ENCODE results near the gene DAB2IP. TPM values are rescaled to one million over a fixed set of nuclear protein-coding genes. Genes with fewer than 3 reads are reported as not detected.
"Not testable (repeated sequence)": the region's sequence is repeated elsewhere in the genome, so short reads cannot be mapped to it uniquely, and the experiment has no call there.

The DAB2IP gene
- total RNA-seq, 1 experiment from 2014 or later, result 56.3 TPM

GRCh38 chr9:121738968-121739367, 87.5 kb downstream of the DAB2IP start:
- Mint-ChIP-seq H3K27me3 (ENCODE audit: unreplicated experiment) (no peaks in the 10 kb centered on the region), H3K9me3 (ENCODE audit: low read depth, unreplicated experiment) (no peaks in the 10 kb centered on the region), H3K4me3 (ENCODE audit: low read depth, unreplicated experiment) (peak overlapping the region; percentile 85), H3K36me3 (ENCODE audit: insufficient read depth, unreplicated experiment) (peaks cover 42% of the 10 kb centered on the region), H3K27ac (ENCODE audit: unreplicated experiment) (peak overlapping the region; percentile 54), H3K4me1 (ENCODE audit: low read depth, unreplicated experiment) (peaks cover 51% of the 10 kb centered on the region)
- intact Hi-C loops (cut with micrococcal nuclease; ENCODE audit: unreplicated experiment), result loop anchor here (5.0 kb wide), 1 partner anchor 37 kb away; no protein-coding TSS in a partner anchor
- no peak for TF ChIP-seq CTCF (IDR thresholded peaks at IDR 0.05; ENCODE audit: unreplicated experiment)
- no TSS peak for BruUV-seq (replicated peaks)
- CTCF ChIA-PET, result no interaction called here
- DNase-seq, result no peak

GRCh38 chr9:121739971-121740370, 88.5 kb downstream of the DAB2IP start:
- intact Hi-C loops (cut with micrococcal nuclease; ENCODE audit: unreplicated experiment), result loop anchor here (5.0 kb wide), 2 partner anchors 38 to 237 kb away; no protein-coding TSS in a partner anchor
- Mint-ChIP-seq H3K9me3 (ENCODE audit: low read depth, unreplicated experiment) (no peaks in the 10 kb centered on the region), H3K27ac (ENCODE audit: unreplicated experiment) (peak overlapping the region; percentile 54), H3K4me1 (ENCODE audit: low read depth, unreplicated experiment) (peaks cover 41% of the 10 kb centered on the region), H3K27me3 (ENCODE audit: unreplicated experiment) (no peaks in the 10 kb centered on the region), H3K4me3 (ENCODE audit: low read depth, unreplicated experiment) (peak overlapping the region; percentile 85), H3K36me3 (ENCODE audit: insufficient read depth, unreplicated experiment) (peaks cover 40% of the 10 kb centered on the region)
- no TSS peak for BruUV-seq (replicated peaks)
- no peak for TF ChIP-seq CTCF (IDR thresholded peaks at IDR 0.05; ENCODE audit: unreplicated experiment)
- no peak for DNase-seq
- CTCF ChIA-PET, result no interaction called here

- intact Hi-C loops (cut with micrococcal nuclease; ENCODE audit: unreplicated experiment), result loop anchor here (5.0 kb wide), 1 partner anchor 236 kb away; no protein-coding TSS in a partner anchor
- no peak for TF ChIP-seq CTCF (IDR thresholded peaks at IDR 0.05; ENCODE audit: unreplicated experiment)
- Mint-ChIP-seq H3K27ac (ENCODE audit: unreplicated experiment) (no peak overlapping the region), H3K4me3 (ENCODE audit: low read depth, unreplicated experiment) (no peak overlapping the region), H3K27me3 (ENCODE audit: unreplicated experiment) (no peaks in the 10 kb centered on the region), H3K9me3 (ENCODE audit: low read depth, unreplicated experiment) (no peaks in the 10 kb centered on the region), H3K36me3 (ENCODE audit: insufficient read depth, unreplicated experiment) (peaks cover 34% of the 10 kb centered on the region), H3K4me1 (ENCODE audit: low read depth, unreplicated experiment) (peaks cover 36% of the 10 kb centered on the region)
- DNase-seq, result no peak
- no TSS peak for BruUV-seq (replicated peaks)
- CTCF ChIA-PET, result interaction anchor here (1.2 kb wide), 1 partner anchor 10 kb away, joined by 3 read pairs; no protein-coding TSS in a partner anchor
These were observed 89.9 kb downstream of the DAB2IP start for GRCh38 chr9:121741228-121741918.

GRCh38 chr9:121741919-121742283, 90.5 kb downstream of the DAB2IP start:
- not testable (repeated sequence) for H3K4me3 Mint-ChIP-seq (ENCODE audit: low read depth, unreplicated experiment); BruUV-seq (replicated peaks); H3K27me3 Mint-ChIP-seq (ENCODE audit: unreplicated experiment); DNase-seq; H3K27ac Mint-ChIP-seq (ENCODE audit: unreplicated experiment); H3K9me3 Mint-ChIP-seq (ENCODE audit: low read depth, unreplicated experiment)
- CTCF ChIA-PET, result interaction anchor here (1.2 kb wide), 1 partner anchor 9 kb away, joined by 3 read pairs; no protein-coding TSS in a partner anchor
- peaks cover 42% of the 10 kb centered on the region for H3K4me1 Mint-ChIP-seq (ENCODE audit: low read depth, unreplicated experiment)
- peaks cover 29% of the 10 kb centered on the region for H3K36me3 Mint-ChIP-seq (ENCODE audit: insufficient read depth, unreplicated experiment)
- intact Hi-C loops (cut with micrococcal nuclease; ENCODE audit: unreplicated experiment), result loop anchor here (5.0 kb wide), 1 partner anchor 235 kb away; no protein-coding TSS in a partner anchor

- H3K4me3 Mint-ChIP-seq (ENCODE audit: low read depth, unreplicated experiment), result no peak overlapping the region
- no peaks in the 10 kb centered on the region for H3K27me3 Mint-ChIP-seq (ENCODE audit: unreplicated experiment)
- BruUV-seq (replicated peaks), result no TSS peak
- peaks cover 42% of the 10 kb centered on the region for H3K4me1 Mint-ChIP-seq (ENCODE audit: low read depth, unreplicated experiment)
- H3K27ac Mint-ChIP-seq (ENCODE audit: unreplicated experiment), result no peak overlapping the region
- TF ChIP-seq CTCF (IDR thresholded peaks at IDR 0.05; ENCODE audit: unreplicated experiment), result no peak
- intact Hi-C loops (cut with micrococcal nuclease; ENCODE audit: unreplicated experiment), result loop anchor here (5.0 kb wide), 1 partner anchor 234 kb away; no protein-coding TSS in a partner anchor
- no peak for DNase-seq
- CTCF ChIA-PET, result interaction anchor here (0.6 to 1.4 kb wide), 4 partner anchors 23 to 233 kb away, joined by 3 to 6 read pairs (median 4); no protein-coding TSS in a partner anchor
- H3K36me3 Mint-ChIP-seq (ENCODE audit: insufficient read depth, unreplicated experiment), result peaks cover 19% of the 10 kb centered on the region
- no peaks in the 10 kb centered on the region for H3K9me3 Mint-ChIP-seq (ENCODE audit: low read depth, unreplicated experiment)
These were observed 91.5 kb downstream of the DAB2IP start for GRCh38 chr9:121742923-121743322.

Measured in Calu3 (cell line).